ENCODE results near the gene SUCLA2.

- TF ChIP-seq TAF1 (IDR thresholded peaks at IDR 0.05; ENCODE audit: borderline replicate concordance, insufficient read depth, low read length) (no peak), FOXP2 (optimal IDR thresholded peaks at IDR 0.05; ENCODE audit: borderline replicate concordance, extremely low read depth, extremely low read length, insufficient read depth) (no peak), POLR2AphosphoS5 (IDR thresholded peaks at IDR 0.05; ENCODE audit: low read depth, low read length) (no peak), SIN3A (IDR thresholded peaks at IDR 0.05; ENCODE audit: borderline replicate concordance, insufficient read depth, low read length) (no peak)
- TF ChIP-seq, protein P1, sequence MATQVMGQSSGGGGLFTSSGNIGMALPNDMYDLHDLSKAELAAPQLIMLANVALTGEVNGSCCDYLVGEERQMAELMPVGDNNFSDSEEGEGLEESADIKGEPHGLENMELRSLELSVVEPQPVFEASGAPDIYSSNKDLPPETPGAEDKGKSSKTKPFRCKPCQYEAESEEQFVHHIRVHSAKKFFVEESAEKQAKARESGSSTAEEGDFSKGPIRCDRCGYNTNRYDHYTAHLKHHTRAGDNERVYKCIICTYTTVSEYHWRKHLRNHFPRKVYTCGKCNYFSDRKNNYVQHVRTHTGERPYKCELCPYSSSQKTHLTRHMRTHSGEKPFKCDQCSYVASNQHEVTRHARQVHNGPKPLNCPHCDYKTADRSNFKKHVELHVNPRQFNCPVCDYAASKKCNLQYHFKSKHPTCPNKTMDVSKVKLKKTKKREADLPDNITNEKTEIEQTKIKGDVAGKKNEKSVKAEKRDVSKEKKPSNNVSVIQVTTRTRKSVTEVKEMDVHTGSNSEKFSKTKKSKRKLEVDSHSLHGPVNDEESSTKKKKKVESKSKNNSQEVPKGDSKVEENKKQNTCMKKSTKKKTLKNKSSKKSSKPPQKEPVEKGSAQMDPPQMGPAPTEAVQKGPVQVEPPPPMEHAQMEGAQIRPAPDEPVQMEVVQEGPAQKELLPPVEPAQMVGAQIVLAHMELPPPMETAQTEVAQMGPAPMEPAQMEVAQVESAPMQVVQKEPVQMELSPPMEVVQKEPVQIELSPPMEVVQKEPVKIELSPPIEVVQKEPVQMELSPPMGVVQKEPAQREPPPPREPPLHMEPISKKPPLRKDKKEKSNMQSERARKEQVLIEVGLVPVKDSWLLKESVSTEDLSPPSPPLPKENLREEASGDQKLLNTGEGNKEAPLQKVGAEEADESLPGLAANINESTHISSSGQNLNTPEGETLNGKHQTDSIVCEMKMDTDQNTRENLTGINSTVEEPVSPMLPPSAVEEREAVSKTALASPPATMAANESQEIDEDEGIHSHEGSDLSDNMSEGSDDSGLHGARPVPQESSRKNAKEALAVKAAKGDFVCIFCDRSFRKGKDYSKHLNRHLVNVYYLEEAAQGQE (IDR thresholded peaks at IDR 0.05; ENCODE audit: insufficient read depth in 1 of 2, low read depth in 2 of 2, low read length in 2 of 2), result no peak
These were observed 44.0 kb downstream of the SUCLA2 start for GRCh38 chr13:47957073-47957472.
